ENCODE results near the gene MBNL1.
A peak's percentile ranks its signal among the peaks of the same experiment; 100 is the strongest.

Gene MBNL1

GRCh38 chr3:152261329-152261728, 7.4 kb upstream of the MBNL1 start:
- in situ Hi-C loops (cut with HindIII; ENCODE audit: low sequenced_read_pairs) = no loop called here
- H3K4me3 ChIP-seq (ENCODE audit: low read depth, low read length) = no peak overlapping the region
- DNase-seq (ENCODE audit: low read depth) = no peak
- TF ChIP-seq, protein P1, sequence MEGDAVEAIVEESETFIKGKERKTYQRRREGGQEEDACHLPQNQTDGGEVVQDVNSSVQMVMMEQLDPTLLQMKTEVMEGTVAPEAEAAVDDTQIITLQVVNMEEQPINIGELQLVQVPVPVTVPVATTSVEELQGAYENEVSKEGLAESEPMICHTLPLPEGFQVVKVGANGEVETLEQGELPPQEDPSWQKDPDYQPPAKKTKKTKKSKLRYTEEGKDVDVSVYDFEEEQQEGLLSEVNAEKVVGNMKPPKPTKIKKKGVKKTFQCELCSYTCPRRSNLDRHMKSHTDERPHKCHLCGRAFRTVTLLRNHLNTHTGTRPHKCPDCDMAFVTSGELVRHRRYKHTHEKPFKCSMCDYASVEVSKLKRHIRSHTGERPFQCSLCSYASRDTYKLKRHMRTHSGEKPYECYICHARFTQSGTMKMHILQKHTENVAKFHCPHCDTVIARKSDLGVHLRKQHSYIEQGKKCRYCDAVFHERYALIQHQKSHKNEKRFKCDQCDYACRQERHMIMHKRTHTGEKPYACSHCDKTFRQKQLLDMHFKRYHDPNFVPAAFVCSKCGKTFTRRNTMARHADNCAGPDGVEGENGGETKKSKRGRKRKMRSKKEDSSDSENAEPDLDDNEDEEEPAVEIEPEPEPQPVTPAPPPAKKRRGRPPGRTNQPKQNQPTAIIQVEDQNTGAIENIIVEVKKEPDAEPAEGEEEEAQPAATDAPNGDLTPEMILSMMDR (IDR thresholded peaks at IDR 0.05; ENCODE audit: low read depth, low read length, missing control alignments) = no peak

- TF ChIP-seq, protein P1 (IDR thresholded peaks at IDR 0.05; ENCODE audit: low read depth, low read length, missing control alignments) = no peak
- DNase-seq (ENCODE audit: low read depth) = no peak
- H3K4me3 ChIP-seq (ENCODE audit: low read depth, low read length) = no peak overlapping the region
- in situ Hi-C loops (cut with HindIII; ENCODE audit: low sequenced_read_pairs) = no loop called here
Observed at GRCh38 chr3:152263711-152264110, 5.0 kb upstream of the MBNL1 start.

- TF ChIP-seq, protein P1 (IDR thresholded peaks at IDR 0.05; ENCODE audit: low read depth, low read length, missing control alignments) = no peak
- in situ Hi-C loops (cut with HindIII; ENCODE audit: low sequenced_read_pairs) = no loop called here
- no peak overlapping the region for H3K4me3 ChIP-seq (ENCODE audit: low read depth, low read length)
- DNase-seq (ENCODE audit: low read depth) = no peak
Observed at GRCh38 chr3:152264378-152264777, 4.4 kb upstream of the MBNL1 start.

DNA sequence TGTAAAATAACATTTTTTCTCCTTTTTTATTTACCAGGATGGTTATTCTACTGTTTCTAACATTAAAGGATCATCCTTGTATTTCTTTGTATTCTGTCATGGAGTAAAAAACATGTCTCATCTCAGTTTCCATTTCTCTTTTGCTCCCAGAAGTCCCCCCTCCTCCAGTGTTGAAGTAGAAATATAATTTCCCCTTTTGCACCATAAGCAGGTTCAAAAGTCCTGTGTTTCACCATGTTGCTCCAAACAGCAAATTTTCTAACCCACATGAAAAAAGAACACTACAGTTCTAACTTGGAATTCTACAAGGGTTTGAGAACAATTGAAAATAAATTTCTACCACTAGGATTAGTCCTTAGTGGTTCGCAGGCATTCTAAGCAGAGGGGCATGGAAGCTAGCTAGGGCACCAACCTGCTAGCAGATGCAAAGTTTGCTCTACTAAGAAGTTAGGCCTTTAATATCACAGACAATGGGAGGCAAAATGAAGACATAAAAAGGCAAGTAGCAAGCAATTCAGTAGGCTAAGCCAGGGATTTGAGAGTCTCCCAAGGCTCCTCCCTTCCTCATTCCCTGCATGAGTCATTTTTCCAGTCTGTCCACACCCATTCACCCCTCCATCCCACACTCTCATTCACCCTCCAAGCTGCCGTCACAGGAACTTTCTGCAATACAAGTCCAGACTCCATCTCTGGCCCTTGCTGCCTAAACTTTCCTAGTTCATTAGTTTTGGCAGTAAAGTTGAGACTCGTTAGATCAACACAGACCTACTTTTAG, 2.3 kb upstream of the MBNL1 start:
- DNase-seq (ENCODE audit: low read depth) = peak; percentile 82
- in situ Hi-C loops (cut with HindIII; ENCODE audit: low sequenced_read_pairs) = no loop called here
- H3K4me3 ChIP-seq (ENCODE audit: low read depth, low read length) = no peak overlapping the region
- TF ChIP-seq, protein P1 (IDR thresholded peaks at IDR 0.05; ENCODE audit: low read depth, low read length, missing control alignments) = peak; percentile 7

DNA sequence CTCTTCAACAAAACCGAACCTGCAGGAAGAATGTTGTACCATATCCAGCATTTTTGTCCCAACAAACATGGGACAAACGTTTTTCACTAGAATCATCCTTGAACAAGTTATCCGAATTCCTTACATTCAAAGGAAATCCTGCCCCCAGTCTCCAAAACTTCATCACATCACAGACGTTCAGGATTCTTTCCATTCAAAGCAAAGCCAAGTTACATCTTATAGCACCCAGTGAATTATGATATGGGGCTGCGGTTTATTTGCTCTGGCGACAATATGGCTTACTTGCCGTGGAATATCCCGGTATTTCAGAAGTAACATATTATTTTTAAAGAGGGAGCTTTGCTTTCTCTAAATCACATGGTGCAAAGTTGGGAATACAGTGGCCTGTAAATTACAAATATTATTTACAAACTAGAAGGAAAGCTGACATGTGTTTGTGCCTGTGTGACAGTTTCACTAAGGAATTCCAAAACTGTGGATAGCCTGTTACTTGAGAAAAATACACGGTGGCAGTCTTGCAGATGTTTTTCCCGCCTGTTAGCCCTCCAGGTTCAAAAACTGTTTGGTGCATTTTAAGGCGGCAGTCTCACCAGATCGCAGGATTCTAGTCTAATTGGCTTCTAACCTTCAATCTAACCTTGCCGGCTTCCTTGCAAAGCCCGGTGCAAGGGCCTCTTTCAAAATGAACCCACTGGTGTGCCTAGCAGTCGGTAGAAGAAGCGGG, 736 bp upstream of the MBNL1 start:
- in situ Hi-C loops (cut with HindIII; ENCODE audit: low sequenced_read_pairs) = no loop called here
- no peak for DNase-seq (ENCODE audit: low read depth)
- peak overlapping the region; percentile 72 for H3K4me3 ChIP-seq (ENCODE audit: low read depth, low read length)
- TF ChIP-seq, protein P1 (IDR thresholded peaks at IDR 0.05; ENCODE audit: low read depth, low read length, missing control alignments) = no peak

DNA sequence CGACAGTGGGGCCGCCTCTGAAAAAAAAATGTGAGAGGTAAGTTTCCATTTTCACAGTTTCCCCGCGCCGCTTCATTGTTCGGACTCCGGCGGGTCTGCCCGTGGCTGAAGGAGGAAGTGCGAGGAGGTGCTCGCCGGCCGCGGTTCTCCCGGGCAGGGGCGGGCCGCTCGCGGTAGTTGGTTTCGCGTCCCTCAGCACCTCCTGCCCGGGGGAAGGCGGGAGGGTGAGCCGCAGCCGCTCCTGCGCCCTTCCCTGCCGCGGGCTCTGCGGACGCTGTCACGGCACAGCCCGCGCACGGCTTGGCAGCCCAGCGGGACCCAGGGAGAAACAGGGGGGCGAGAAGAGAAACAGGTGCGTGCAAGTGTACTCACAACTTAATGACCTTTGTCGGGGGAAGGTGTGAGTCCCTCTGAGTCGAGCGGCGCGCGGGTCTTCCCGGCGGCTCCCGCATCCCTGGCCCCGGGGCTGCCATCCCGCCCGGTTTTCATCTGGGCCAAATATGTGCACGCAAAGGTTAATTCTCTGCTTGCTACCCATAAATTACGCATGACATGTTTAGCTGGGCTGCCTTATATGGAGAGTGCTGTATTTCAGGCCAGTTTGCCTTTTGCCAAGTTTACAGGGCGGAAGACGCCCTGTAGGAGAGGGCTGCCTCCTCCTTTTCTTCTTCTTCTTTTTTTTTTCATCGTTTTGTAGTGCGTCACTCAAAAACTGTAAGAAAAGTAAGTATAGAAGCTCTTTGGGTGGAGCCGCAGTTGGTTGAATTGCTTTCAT, 514 bp downstream of the MBNL1 start:
- TF ChIP-seq, protein P1 (IDR thresholded peaks at IDR 0.05; ENCODE audit: low read depth, low read length, missing control alignments) = no peak
- peak; percentile 79 for DNase-seq (ENCODE audit: low read depth)
- in situ Hi-C loops (cut with HindIII; ENCODE audit: low sequenced_read_pairs) = no loop called here
- H3K4me3 ChIP-seq (ENCODE audit: low read depth, low read length) = peak overlapping the region; percentile 72
